Measurements from ENCODE around the gene C15orf39.
A peak's percentile ranks its signal among the peaks of the same experiment; 100 is the strongest.
"Not testable (repeated sequence)": the region's sequence is repeated elsewhere in the genome, so short reads cannot be mapped to it uniquely, and the experiment has no call there.

C15orf39 gene

DNA sequence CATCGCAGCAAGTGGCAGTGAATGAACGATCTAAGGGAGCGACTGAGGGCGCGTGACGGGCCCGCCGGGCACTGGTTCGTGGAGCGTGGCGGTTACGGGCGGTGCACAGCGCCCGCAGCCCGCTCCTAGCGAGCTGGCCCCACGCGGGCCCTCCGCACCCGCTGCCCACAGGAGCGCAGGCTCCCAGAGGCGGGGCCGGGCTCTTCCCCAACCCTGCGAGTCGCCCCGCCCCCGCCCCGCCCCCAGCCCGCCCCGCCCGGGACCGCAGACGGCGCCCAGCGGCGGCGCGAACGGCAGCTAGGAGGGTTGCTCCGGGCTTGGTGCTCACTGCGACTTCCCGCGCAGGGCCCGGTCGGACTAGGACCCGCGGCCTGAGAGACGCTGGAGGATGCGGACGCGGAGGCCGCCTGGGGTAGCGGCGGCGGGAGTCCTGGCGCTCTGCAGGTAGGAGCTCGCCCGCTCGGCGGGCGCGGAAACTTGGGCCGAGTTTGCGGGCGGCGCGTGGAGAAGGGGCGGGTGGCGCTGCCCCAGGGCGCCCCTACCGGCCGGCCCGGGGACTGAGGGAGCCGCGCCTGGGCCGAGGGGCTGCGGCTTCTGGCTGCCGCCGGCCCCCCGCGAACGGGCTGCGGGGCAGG is at the start of gene C15orf39:
TSS of gene C15orf39 (plus strand) at position 267 of the 635 bp plus-strand sequence. CDS start 4,167 bp downstream, outside the sequence.
- DNase-seq = peak; percentile 67 to 72

DNA sequence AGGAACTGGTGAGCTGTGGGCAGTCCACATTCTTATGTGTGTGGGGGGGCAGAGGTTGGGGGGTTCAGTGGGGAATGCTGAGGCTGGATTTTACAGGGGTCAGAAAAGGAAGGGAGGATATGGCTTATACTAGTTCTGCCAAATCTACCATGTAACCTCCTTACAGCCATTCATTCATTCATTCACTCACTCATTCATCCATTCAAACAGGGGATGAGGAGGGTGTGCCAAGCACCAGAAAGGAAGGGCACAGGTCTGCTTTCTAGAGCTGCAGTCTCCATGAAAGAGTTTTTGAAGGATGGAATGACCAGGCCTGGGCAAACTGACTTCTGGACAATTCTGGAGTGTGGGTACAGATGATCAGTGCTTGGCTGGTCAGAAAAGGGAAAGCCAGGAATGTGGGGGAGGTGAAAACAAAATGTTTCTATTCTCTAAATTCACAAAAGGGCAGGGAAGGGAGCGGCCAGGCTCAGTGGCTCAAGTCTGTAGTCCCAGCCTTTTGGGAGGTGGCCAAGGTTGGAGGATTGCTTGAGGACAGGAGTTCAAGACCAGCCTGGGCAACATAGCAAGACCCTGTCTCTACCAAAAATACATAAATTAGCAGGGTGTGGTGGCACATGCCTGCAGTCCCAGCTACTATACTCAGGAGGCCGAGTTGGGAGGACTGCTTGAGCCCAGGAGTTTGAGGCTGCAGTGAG is 49.2 kb upstream of the C15orf39 start:
- no peak for DNase-seq

DNA sequence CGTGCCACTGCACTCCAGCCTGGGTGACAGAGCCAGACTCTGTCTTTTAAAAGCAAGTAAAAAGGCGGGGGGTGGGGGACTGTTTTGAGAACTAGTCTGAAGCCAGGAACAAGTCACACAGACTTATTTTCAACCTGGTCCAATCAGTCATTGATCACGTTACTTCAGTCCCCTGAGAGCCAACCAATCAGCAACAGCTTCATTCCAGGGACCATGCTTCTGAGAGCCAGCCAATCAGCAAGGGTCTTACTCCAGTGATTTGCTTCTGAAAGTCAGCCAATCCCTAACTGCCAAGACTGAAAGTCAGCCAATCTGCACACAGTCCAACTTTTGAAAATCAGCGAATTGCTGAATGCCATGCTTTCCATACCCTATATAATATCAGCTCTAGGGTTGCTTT is 48.6 kb upstream of the C15orf39 start:
- DNase-seq = no peak

DNA sequence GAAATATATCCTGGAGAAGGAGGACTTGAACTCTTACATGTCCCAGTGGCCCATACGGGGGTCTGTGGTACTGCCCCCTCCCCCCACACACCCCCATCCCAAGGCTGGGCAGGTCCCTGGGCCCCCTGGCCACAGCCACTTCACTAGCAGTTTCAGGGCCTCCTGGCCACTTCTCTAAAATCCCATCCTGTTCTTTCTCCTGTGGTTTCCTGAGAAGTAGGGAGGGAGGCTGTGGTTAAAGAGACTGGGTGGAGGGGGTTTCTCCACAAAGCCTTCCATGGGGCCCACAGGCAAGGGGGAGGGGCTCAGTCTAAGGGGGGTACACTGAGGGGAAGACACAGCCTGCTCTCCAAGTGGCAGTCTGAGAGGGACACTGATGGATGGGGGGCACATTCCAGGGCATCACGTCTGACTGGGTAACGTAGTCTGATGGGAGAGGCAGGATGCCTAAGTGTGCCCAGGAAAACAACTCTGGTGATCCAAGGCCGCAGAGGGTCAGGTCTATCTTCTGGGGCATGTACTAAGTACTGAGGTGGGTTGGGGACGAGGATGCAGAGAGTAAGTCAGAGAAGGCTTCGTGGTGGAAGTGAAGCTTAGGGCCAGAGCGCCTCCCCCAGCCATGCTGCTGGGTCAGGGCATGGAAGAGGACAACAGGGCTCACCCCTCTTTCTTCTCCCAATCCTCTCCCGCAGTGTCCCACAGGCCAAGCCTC is 48.0 kb upstream of the C15orf39 start:
- DNase-seq = no peak

DNA sequence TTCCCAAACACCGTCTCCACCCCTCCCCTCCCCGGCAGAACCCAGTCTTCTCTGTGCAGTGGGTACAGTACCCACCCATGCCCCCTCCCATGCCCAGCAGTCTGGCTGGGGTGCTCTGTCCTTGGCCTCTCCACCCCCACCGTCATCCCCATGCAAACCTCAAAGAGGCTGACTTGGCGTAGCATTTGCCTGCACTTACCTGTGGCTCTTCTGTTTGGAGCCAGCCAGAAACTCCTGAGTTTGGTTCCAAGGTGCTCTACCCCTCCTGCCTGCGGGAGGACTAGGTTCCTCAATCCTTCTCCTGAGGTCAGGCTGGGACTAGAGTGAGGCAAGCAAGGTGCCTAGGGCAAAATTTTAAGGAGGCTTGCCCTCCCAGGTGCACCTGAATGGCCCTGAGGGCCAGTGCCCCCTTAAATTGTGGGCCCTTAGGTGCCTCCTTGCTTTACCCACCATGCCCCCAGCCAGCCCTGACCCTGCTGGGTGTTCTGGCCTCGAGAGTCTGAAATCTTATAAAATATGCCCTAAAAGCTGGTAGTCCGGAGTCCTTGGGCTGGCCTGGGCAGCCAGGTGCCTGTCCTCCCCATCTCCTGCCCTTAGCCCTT is 47.1 kb upstream of the C15orf39 start:
- no peak for DNase-seq

DNA sequence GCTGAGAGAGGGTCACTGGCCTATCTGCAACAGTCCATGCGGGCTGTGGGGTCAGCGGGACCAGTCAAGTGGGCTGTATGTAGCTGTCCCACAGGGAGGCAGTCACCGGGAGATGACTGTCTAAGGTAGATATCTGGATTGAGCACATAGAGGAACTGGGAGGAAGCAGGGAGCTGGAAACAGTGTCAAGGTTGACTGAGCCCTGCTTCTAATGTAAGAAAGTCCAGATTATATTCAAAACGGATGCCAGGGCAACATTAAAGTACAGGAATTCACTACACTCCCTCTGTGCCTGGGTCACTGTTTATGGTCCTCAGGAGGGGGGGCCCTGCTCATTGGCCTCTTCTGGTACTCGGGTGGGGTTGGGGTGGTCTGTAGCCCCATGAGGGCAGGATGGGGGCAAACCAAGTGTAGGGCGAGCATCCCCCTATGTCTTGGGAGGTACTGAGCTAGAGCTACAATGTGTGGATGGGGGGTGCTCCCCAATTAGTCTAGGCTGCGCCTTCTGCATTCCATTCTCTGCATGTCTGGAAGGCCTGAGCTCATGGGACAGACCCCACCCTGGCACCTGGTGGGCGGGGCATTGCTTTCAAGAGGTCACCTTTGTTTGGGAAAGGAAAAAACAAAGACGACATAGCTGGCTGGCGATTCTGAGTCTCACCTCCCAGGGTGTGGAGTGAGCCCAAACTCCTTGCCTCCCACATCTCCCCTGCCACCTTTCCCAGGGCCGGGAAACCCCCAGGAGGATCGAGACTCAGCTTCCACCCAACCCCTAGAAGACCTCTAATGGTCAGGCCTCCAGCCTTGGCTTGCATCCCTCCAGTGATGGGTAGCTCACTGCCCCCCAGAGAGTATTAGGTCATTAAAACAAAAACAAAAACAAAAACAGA is 45.1 kb upstream of the C15orf39 start:
- no peak for DNase-seq

DNA sequence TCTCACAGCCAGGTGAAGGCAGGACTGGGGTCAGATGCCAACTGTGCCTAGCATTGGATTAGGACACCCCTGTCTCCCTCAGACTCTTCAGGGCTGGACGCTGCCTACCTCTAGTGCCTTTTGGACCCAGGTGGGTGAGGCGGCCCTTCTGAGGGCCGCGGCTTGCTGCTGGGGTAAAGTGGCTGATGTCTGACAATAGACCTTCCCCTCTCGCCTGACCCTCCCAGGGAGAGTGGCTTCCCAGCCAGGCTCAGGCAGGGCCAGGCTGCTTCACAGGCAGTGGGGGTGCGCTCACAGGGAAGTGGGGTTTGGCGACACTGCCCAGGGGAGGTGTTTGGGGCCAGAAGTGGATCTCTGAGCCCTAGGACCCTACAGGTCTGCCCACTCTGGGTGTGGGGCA is 43.3 kb upstream of the C15orf39 start:
- no peak for DNase-seq

DNA sequence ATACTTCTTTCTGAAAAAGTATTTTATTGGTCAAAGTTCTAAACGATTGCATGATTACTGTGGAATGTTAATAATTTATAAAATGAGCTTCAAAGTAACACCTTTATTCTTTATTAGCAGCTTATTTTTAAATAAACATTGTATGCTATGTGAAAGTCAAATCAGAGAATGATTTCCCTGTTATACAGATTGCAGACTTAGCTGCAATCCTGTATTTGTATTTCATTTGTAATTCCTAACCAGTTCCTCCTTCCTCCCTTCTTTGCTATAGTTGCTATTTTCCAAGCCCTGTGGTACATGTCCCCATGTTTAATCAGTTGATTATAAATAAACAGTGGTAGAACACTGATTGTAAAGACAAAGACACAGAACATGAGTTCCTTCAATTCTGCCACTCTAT is 42.4 kb upstream of the C15orf39 start:
- no peak for DNase-seq

DNA sequence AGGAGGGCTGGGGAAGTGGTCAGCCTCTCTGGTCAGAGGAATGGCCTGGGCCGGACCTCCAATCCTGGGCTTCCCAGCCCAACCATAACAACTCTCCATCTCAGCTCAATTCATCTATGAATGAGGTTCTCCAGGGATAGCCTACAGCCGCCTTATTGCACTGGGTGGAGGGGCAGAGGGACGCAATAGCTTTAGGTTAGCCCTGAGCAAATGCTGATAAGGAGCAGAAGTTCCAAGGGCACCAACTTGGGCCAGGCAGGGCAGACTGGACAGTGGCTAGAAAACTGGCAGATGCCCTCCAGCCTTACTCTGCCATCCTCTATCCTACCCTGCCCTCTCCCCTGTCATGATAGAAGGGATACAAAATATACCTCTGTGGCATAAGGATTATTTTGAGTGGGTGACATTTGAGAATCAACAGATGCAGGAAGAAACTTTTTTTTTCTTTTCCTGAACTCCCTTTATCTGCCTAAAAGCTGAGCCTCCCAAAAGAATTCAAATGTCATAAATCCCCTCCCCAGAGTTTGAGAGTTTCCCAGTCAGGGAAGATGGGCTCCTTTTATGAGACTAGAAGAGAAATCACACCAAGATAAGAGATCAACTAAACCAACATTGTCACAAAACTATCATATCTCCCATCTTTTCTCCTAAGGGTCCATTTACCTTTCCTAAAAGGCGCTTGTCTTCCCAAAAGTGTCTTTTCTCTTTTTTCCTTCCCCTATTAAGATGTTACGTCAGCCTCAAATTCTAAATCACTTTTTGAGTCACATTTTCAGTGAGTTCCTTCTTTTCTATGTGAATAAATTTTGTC is 40.4 kb upstream of the C15orf39 start:
- DNase-seq = no peak

DNA sequence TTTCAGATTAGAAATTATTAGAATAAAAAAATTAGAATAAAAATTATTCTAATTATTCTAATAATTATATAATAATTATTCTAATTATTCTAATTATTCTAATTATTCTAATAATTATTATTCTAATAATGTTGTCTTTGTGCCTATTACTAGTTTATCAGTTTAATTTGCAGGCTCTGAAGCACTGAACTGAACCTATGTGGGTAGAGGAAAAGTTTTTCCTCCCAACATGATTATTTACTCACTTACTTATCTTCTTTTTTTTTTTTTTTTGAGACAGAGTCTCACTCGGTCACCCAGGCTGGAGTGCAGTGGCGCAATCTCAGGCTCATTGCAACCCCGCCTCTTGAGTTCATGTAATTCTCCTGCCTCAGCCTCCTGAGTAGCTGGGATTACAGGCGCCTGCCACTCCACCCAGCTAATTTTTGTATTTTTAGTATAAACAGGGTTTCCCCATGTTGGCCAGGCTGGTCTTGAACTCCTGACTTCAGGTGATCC is 39.7 kb upstream of the C15orf39 start:
- DNase-seq = no peak

DNA sequence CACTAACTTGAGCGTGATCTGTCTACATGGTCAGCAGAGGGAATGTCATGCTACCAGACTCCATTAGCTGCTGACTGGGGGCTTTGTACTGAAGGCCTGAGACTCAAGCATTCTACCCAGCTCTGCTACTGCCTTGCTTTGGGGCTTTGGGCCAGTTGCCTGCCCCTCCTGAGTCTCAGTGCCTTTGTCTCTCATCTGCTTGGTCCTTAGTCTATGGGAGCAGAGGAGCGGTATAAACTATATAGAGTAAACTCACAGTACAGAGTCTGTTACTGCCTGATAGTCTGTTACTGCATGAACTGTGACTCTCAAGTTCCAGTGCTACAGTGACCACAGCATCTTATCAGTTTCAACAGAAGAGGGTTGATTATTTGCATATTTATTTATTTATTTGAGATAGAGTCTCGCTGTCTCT is 38.5 kb upstream of the C15orf39 start:
- DNase-seq = no peak

DNA sequence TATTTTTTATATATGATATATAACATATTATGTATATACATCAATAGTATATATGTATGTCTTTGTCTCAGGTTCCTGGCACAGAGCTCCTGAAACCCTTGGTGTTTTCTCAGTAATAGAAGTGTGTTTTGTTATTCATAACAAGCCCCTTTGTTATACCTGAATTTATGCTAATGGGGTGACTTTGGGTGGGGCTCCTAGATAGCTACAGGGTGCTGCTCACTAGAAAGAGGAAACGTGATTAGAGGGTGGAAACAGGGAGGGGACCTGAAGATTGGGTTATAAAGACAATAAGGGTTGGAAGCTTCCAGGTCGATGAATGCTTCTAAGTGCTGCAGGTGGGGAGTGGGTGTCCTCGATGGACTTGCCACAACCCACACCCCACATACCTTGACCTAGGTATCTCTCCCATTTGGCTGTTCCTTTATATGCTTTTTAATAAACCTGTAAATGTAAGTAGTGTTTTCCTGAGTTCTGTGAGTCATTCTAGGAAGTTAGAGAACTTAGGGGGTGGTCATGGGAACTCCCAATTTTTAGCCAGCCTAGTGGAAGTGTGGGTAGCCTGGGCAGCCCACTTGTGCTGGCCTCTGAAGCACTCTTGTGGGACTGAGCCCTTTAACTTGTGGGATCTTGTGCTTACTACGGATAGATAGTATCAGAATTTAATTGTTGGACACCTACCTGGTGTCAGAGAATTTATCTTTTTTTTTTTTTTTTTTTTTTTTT is 36.9 kb upstream of the C15orf39 start:
- no peak for DNase-seq

DNA sequence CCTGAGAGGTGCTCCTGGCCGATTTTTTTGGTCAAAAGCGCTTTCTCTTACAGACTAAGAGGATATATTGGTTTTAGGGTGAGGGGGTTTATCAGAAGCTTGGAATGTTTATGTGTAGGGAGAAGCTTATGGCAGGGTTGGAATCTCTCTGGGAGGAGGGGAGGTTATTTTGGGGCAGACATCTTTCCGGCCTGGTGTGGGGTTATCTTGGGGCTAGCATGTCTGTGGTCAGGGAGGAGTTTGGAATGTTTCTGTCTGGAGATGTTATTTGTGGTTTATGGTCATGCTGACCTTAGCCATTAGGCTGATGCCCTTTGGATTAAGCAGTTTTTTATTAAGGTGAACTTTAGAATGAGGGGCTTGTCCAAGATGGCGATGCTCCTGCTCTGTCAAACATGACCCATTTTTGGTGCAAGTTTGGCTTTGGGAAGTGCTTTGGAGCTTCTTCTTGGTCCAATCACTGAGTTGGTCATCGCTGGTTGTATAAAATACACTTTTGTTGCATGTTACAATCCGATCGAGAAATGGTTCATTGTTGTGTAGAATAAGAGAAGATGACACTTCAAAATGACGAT is 35.1 kb upstream of the C15orf39 start:
- DNase-seq = not testable (repeated sequence)

DNA sequence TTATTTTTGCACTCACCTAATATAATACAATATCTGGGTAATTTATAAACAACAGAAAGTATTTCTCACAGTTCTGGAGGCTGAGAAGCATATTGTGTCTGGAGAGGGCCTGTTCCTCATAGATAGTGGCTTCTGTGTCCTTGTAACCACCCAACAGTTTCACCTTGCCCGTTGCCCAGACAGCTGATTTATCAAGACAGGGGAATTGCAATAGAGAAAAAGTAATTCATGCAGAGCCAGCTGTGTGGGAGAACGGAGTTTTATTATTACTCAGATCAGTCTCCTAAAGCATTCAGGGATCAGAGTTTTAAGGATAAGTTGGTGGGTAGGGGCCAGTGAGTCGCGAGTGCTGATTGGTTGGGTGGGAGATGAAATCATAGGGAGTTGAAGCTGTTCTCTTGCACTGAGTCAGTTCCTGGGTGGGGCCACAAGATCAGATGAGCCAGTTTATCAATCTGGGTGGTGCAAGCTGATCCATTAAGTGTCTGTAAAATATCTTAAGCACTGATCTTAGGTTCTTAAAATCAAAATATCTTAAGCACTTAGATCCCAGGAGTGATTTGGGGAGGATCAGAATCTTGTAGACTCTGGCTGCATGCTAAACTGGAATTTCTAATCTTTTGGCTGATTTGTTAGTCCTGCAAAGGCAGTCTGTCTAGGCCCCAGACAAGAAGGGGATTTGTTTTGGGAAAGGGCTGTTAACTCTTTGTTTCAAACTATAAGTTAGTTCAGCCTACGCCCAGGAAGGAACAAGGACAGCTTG is 33.9 kb upstream of the C15orf39 start:
- DNase-seq = no peak

DNA sequence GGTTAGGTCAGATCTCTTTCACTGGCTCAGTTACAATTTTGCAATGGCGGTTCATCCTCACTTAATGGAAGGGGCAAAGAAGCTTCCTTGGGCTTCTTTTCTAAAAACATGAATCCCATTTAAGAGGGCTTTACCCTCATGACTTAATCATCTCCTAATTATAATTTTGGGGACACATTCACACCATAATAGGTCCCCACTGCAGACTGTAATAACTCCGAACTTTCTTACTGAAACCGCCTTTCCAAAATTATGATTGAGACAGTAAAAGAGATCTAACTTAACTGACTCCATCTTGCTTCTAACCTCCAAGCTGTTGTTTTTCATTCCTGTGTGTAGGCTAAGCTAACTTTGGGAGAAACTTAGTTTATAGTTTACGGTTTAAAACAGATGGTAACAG is 33.3 kb upstream of the C15orf39 start:
- no peak for DNase-seq

DNA sequence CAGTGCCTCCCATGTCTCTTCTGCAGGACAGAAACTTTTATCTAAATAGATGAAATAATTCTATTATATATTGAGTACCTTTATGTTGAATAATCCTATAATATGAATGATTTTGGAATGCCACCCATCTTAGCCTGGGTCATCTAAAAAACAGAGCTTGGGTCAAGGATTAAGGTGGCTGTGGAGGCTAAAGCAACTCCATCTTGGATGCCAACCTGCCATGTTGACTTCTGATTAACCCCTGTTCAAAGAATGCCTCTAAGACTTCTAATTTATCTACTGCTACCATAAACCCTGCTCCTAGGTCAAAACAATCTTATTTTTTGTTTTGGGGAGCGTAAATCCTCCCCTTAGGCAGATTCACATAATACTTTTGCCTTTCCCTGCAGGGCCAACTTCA is 31.5 kb upstream of the C15orf39 start:
- no peak for DNase-seq

DNA sequence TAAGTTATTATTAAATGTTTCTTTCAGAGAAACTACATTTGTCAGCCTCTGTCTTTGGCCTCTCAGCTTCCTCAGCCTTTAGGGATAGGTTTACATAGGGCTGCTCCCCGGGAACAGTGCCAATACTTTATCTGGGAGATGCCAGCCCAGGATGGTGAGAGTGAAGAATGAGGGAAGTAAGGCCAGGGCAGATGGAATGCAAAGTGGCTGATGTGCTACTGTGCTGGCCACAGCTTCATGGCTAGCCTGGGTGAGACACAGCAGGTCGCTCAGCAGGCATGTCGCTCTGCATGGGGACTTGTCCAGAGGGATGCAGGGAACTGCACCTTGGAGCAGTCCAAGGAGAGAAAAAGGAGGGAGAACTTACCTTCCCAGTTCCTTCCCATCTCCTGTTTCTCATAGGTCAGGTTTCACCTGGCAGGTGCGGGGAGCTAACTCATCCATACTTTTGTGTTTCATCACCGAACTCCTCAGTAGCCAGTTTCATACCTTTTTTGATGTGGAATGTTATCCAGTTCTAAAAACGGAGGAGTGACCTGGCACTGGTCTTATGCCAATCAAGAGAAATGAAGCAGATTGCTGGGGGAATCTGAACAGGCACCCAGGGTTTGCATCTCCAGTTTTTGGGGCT is 30.9 kb upstream of the C15orf39 start:
- DNase-seq = no peak

DNA sequence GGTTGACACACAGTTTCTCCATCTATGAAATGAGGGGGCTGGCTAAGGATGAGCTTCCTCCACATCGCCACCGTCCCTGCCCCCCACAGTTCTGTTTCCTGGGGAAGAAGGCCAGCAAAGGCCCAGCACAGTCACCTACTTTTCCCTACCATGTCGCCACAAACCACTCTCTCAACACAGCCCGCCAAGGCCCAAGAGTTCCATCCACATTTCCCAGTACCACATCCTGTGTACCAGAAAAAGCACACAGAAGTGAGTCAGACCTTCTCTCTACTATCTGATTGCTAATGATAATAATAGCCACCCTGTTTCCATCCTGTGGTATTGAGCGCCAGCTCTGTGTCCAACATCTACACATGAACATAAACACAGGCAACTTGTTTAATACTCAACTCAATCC is 30.3 kb upstream of the C15orf39 start:
- DNase-seq = no peak

DNA sequence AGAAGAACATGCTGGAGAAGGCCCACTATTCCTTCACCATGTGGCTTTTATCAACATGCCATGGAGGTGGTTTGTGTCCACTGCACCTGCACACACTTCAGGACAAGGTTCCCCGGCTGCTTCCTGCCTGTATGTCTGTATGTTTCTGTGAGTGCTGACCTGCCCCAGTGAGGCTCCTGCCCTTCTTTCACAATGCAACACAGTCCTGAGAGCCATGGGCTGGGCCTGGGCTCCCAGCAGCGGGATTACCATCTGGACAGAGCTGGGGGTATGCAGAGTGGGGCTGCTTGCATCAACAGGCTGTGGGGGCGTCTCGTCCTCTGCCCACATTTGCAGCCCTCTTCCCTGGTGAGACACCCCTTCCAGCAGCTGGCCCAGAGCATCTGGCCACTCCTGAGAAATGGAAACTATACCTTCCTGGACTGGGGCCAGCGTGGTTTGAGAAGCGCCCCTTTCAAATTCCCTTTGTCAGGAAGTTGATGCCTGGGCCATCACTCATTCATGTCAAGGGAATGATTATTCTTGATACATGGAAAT is 29.3 kb upstream of the C15orf39 start:
- no peak for DNase-seq
